GM15510 (cell line): ENCODE measurements around the gene MRPL18.

ENCODE experiments used
- POLR2A ChIP-seq: IDR thresholded peaks from 3 replicates; pipeline ENCODE4 v1.6.1; 2011; ENCODE audit warnings: borderline replicate concordance; ENCODE audit not compliant: insufficient read length; ENCODE audit errors: extremely low read depth

Gene MRPL18

DNA sequence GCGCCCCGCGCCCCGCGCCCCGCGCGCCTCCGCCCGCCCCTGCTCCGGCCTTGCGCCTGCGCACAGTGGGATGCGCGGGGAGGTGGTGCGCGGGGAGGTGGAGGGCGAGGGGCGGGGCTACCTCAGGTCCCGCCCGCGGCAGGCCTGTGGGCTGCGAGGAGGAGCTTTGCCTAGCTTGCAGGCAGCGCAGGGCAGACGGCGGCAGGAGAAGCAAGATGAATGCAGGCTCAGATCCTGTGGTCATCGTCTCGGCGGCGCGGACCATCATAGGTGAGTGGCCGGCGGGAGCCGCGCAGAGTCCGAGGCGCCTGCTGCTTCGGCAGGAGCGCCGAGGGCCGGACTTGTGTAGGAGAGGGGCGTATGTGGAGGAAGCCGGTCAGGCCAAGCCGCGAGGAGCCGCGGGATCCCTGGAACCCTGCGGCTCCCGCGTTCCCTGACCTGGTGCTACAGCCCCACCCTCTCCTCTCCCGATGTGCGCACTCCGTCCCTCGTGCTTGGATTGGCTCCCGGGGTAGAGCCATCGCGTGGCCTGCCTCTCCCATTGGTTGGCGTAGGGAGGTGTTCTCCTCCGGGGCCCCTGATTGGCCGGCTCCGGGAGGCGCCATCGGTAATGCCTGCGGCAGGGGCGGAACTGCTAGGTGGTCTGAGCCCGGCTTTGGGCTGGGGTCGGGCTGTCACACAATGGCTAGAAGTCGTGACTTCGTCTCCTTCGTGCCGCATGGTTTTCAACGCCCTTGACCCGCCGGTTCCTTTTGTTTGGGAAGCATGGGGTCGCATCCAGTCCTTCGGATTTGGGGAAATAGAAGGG lies 28.2 kb upstream of the MRPL18 start, which contains the start of gene ACAT2:
TSS of gene ACAT2 (plus strand) at position 173 of the 808 bp plus-strand sequence. CDS start at position 216, 43 bp downstream.
- peak; percentile 75 for TF ChIP-seq POLR2A

DNA sequence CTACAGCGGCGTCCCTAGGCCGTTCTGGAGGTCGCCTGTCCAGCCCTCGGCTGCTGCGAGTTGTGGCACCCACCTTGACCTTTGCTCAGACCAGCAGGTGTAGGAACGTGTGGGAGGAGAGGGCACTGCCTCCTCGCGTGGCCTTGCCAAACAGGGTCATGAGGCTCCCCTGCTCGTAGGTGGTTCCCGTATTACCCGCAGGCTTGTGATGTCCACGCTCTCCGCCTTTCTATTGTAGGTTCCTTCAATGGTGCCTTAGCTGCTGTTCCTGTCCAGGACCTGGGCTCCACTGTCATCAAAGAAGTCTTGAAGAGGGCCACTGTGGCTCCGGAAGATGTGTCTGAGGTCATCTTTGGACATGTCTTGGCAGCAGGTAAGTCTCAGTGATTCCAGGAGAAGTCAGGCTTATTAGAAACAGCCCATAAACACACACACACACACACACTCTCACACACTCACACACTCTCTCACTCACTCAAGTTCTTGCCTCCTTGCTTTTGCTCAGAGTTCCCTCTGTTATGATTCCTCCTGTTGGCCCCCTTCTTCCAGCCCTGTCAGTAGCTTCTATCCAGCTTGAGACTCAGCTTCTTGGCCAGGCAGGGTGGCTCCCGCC lies 27.5 kb upstream of the MRPL18 start:
- no peak for TF ChIP-seq POLR2A

DNA sequence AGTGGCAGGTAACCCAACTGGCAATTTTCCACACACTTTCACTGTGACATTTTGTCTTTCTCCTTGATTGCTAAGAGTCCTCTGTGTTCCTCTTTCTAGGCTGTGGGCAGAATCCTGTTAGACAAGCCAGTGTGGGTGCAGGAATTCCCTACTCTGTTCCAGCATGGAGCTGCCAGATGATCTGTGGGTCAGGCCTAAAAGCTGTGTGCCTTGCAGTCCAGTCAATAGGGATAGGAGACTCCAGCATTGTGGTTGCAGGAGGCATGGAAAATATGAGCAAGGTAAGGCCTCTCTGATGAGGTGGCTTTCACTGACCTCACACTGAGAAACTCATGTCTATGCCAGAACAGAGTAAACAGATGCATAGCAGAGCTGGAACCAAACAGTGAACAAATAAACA lies 23.4 kb upstream of the MRPL18 start:
- TF ChIP-seq POLR2A = no peak

DNA sequence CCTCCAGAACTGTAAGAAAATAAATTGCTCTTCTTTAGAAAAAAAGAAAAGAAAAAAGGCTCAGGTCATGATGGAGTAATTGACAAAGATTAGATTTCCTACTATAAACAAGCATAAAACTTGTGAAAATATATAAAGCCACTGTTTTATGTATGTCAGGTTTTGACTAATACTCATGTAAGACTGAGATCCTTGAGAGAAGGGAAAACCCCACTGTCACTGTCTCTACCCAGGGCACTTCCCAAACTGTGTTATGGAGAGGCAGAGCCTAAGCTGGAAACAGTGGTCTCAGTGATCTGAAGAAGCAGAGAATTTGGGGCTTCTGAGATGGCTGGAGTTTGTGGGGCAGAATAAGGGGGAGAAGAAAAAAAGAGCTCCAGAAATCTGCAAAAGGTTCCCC lies 20.8 kb upstream of the MRPL18 start:
- no peak for TF ChIP-seq POLR2A

DNA sequence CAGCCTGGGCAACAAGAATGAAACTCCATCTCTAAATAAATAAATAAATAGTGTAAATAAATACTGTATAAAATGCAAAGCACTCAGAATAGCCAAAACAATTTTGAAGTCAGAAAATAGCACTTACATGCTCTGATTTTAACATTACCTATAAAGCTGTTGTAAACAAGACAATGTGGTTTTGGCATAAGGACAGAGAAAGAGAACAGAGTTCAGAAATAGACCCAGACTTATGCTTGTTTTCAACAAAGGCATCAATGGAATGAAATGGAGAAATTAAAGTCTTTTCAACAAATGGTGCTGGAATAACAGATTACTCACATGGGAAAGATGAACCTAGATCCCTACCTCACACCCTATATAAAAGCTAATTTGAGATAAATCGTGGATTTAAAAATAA lies 18.1 kb upstream of the MRPL18 start:
- TF ChIP-seq POLR2A = no peak

DNA sequence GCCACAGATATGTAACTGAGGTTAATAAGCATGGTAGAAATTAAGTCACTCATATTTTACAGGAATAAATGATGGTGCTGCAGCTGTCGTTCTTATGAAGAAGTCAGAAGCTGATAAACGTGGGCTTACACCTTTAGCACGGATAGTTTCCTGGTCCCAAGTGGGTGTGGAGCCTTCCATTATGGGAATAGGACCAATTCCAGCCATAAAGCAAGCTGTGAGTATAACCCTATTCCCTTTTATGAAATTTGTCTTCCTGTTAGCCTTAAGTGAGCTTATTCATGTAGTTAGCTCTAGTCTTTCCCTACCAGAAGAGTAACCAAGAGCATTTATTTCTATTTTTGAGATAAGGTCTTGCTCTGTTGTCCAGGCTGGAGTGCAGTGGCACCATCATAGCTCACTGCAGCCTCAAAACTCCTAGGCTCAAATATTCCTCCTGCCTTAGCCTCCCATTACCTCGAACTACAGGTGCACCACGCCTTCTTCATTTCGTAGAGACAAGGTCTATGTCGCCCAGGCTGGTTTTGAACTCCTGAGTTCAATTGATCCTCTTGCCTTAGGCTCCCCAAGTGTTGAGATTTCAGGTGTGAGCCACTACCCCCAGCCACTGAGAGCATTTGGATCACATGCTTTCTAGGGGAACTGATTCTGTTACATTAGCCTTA lies 12.9 kb upstream of the MRPL18 start:
- TF ChIP-seq POLR2A = no peak

DNA sequence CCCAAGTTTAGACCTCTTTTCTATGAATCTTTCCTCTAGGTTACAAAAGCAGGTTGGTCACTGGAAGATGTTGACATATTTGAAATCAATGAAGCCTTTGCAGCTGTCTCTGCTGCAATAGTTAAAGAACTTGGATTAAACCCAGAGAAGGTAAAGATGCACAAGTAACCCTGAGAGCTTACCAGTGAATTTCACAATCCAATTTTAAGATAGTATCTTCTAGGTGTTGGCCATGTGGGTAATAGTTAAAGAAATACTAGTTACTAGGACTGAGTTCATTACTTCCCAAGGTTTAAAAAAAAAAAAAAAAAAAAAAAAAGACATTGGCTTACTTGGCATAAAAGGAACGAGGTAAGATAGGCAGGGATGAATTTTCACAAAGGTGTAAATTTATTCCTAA lies 12.1 kb upstream of the MRPL18 start:
- TF ChIP-seq POLR2A = no peak

DNA sequence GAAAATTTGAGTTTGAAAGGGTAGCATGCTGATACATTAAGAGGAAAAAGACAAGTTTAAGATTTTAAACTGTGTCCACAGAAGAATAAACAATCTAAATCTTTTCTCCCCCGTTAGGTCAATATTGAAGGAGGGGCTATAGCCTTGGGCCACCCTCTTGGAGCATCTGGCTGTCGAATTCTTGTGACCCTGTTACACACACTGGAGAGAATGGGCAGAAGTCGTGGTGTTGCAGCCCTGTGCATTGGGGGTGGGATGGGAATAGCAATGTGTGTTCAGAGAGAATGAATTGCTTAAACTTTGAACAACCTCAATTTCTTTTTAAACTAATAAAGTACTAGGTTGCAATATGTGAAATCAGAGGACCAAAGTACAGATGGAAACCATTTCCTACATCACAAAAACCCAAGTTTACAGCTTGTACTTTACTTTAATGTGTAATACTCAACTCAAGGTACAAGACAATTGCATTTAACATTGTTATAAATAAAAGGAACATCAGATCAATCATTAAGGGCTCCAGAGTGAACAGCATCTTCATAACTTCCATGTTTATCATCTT lies 11.6 kb upstream of the MRPL18 start:
- TF ChIP-seq POLR2A = no peak

DNA sequence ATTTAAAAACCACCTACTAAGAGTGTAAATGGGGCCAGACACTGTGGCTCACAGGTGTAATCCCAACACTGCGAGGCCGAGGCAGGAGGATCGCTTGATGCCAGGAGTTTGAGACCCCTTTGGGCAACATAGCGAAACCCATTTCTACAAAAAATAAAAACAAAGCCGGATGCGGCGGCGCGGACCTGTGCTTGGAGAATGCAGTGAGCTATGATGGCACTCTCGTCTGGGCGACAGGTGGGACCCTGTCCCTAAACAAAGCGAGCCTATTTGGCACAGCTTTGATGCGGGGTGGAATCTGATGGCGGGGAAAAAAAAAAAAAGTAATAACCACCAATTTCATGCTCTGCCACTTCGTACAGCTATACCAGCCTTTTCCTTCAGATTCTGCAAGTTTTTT lies 2.0 kb upstream of the MRPL18 start:
- no peak for TF ChIP-seq POLR2A

DNA sequence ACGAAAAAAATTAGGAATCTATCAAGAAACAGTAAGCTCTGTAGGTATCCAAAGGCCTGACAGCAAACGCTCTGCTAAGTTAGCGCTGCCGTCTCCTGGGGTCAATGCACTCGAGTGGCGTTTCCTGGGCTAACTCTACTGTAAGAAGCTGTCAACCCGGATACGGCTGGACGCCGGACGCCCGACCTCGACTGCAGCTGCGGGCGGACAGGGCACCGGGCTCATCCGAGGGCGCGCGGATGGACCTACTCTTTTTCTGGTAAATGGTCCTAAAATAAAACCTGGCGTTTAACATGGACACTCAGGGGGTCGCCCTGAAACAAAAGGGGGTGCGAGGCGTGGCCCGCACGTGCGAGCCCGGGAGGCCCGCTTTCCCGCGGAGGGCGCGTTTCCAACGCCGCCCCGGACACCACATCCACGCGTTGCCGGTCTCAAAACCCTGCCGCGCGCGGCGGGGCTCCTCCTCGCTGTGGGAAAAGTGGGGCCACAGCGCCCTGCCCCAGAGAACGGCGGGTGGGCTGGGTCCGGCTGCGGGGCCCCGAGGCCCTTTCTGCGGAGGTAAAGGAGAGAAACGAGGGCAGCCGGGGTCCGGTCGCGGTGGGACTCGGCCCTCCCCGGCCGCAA lies 1.4 kb upstream of the MRPL18 start:
- TF ChIP-seq POLR2A = no peak

DNA sequence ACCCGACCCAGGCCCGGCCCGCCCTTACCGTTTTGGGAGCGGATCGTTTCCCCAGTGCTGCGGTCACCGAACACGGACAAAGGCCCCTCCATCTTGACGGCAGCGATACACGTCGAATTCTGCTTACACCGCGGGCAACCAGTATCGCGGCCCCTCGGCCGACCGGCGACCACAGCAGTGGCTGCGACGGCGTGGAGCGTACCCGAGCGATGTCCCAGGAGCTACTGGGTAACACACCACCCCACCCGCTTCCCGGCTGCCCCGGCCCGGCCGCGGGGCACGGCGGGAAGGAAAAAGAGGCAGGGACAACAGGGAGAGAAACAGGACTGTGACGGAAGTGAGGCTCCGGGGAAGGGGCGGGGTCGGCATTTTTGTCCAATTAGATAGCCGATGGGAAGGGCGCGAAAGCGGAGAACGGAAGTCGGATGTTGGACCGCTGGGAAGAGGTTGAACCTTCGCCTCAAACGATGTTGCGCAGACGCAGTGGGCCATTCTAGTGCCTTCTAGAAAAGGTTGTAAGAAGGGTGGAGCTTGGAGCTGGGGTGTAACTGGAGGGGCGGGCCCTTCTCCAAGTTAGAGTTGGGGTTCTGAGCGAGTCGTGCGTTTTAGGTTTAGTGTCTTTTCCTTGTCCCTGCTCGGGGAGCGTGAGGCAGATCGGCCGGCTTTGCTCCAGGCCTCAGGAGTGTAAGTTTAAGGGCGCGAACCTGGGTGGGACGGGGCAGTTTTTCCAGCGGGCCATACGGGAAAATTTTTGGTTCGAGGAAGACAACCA lies 704 bp upstream of the MRPL18 start, which contains the start of gene TCP1:
TSS of gene TCP1 (minus strand) at position 226 of the 772 bp plus-strand sequence. CDS start at position 92, 134 bp downstream.
- peak; percentile 97 for TF ChIP-seq POLR2A

DNA sequence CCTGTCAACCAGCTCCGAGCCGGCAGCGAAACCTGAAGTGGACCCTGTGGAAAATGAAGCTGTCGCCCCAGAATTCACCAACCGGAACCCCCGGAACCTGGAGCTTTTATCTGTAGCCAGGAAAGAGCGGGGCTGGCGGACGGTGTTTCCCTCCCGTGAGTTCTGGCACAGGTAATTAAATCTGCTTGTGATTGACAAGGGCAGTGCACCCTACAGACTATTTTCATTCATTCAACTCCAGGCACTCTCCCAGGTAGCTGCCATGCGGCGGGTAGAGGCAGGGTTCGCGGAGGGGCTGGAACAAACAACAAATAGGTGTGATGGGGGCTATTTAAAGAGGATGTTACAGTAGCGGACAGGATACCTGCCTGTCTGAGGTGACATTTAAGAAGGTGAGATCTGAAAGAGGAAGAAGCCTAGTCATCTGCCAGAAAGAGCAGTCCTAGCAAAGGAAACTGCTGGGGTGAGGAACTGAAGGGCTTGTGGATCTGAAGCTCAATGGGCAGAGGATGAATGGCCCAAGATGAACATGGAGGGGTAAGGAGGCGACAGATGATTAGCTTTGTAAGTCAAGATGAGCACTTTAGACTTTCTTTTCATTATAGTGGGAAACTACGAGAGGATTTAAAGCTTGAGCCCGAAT lies 810 bp downstream of the MRPL18 start:
- TF ChIP-seq POLR2A = no peak

DNA sequence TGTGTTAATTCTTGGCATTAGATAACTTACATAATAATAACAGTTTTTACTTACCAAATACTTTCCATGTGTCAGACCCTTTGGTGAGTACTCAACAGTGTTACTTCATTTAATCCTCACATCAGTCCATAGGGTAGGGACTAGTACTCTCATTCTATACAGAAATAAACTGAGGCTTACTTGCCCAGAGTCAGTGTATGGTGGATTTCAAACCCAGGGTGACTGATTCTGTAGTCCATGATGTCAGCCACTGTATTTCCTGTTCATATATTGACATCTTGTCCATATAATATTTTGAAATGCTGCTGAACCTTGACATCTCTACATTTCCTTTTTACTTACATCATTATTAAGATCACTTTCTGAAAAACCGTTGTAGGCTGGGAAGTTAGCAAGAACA lies 7.3 kb downstream of the MRPL18 start:
- TF ChIP-seq POLR2A = no peak
